Smooth muscle cell (in vitro differentiated cells): Measurements from ENCODE around the gene EHD1. TPM values are rescaled to one million over a fixed set of nuclear protein-coding genes. Genes with fewer than 3 reads are reported as not detected.

ENCODE experiments used
- DNase-seq: peaks from one replicate; lab custom pipeline; 2025; ENCODE audit not compliant: unreplicated experiment; lab: John Stamatoyannopoulos, UW
- H2AFZ ChIP-seq: fragments of 200-600 bp; sonication (generic); 2 replicates; pipeline ENCODE4 v1.6.0; 2016; ENCODE audit warnings: antibody characterized with exemption, low read depth, mild to moderate bottlenecking
- H3F3A ChIP-seq: fragments of 200-600 bp; sonication (generic); 2 replicates; pipeline ENCODE4 v1.6.0; 2017; ENCODE audit warnings: antibody characterized with exemption, low read depth
- H3K27ac ChIP-seq: fragments of 200-600 bp; sonication (generic); 2 replicates; pipeline ENCODE4 v1.5.1; 2016; ENCODE audit warnings: low read depth, mild to moderate bottlenecking
- H3K27me3 ChIP-seq: fragments of 200-600 bp; sonication (generic); 2 replicates; pipeline ENCODE4 v1.6.1; 2016; ENCODE audit warnings: low read depth, mild to moderate bottlenecking
- H3K36me3 ChIP-seq: fragments of 200-600 bp; sonication (generic); 2 replicates; pipeline ENCODE4 v1.5.1; 2016; ENCODE audit warnings: low read depth
- H3K4me1 ChIP-seq: fragments of 200-600 bp; sonication (generic); 2 replicates; pipeline ENCODE4 v1.5.1; 2016; ENCODE audit warnings: low read depth
- H3K4me2 ChIP-seq: fragments of 200-600 bp; sonication (generic); 2 replicates; pipeline ENCODE4 v1.6.0; 2016; ENCODE audit warnings: mild to moderate bottlenecking
- H3K4me3 ChIP-seq: fragments of 200-600 bp; sonication (generic); 2 replicates; pipeline ENCODE4 v1.5.1; 2016; ENCODE audit warnings: mild to moderate bottlenecking
- H3K79me2 ChIP-seq: fragments of 200-600 bp; sonication (generic); 2 replicates; pipeline ENCODE4 v1.6.0; 2016; ENCODE audit warnings: low read depth, mild to moderate bottlenecking
- H3K9ac ChIP-seq: fragments of 200-600 bp; sonication (generic); 2 replicates; pipeline ENCODE4 v1.6.0; 2016; ENCODE audit warnings: low read depth
- H3K9me3 ChIP-seq: fragments of 200-600 bp; sonication (generic); replicated peaks from 2 replicates; pipeline ENCODE4 v1.5.1; 2016; ENCODE audit warnings: low read depth
- H4K20me1 ChIP-seq: fragments of 200-600 bp; sonication (generic); 2 replicates; pipeline ENCODE4 v1.6.0; 2016; ENCODE audit warnings: low read depth
- WGBS: methylation state at CpG from one replicate; pipeline ENCODE4 v1.1.7; 2016; ENCODE audit warnings: low lambda C conversion rate; 5-methylcytosine and 5-hydroxymethylcytosine counted together
- polyA plus RNA-seq: library from polyadenylated mRNA; unstranded; fragments of >200 nt; fragmentation: Nextera tagmentation; extraction: Ambion mirVana; gene quantifications from 2 replicates; pipeline ENCODE4 v1.2.1, GENCODE V29; 2016
- total RNA-seq: library from RNA; depleted of rRNA; stranded (reverse); fragments of >200 nt; gene quantifications from 2 replicates; pipeline ENCODE4 v1.2.3, GENCODE V29; 2014
- TF ChIP-seq, protein P1 (sequence below): fragments of 200-600 bp; sonication (generic); IDR thresholded peaks from 2 replicates; pipeline ENCODE4 v1.5.1; 2017; ENCODE audit warnings: borderline replicate concordance, mild to moderate bottlenecking, antibody characterized with exemption; ENCODE audit not compliant: insufficient read depth, poor library complexity, severe bottlenecking

EHD1 gene
- total and polyA plus RNA-seq, 2 experiments from 2014 or later = 42.8 to 59.8 TPM

DNA sequence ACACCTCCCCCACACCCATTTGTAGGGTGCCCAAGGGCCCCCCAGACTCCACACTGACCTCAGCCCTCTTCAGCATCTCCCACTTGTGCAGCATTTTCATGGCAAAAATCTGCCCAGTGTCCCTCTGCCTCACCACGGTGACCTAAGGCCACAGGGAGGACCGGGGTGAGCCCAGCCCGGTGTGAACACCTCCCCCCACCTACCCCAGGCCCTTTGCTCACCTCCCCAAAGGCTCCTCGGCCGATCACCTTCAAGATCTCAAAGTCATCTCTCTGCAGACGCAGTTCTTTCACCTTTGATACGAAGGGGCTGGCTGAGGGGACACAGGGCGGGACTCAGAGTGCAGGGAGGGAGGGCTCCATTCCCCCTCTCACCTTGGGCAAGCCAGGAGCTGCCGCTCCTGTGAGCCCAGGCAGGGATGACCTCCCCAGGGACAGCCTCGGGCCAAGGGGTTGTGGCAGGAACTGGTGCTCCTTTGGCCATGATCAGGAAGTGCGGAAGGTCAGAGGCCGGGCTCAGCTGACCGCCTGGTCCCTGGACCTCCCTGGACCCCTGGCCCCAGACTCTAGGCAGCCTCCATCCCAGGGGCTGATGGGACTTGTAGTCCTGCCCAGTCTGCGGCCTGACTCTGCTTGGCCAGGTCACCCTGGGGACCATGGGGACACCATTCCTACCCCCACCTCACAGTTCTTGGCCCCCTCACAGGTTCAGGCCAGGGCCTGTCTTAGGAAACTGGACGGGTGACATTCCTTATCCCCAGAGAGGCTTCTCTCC lies 36.6 kb downstream of the EHD1 start:
- WGBS = 83% methylated on average over 15 of the region's 15 CpGs
- H3K4me2 ChIP-seq = peak overlapping the region; percentile 84

DNA sequence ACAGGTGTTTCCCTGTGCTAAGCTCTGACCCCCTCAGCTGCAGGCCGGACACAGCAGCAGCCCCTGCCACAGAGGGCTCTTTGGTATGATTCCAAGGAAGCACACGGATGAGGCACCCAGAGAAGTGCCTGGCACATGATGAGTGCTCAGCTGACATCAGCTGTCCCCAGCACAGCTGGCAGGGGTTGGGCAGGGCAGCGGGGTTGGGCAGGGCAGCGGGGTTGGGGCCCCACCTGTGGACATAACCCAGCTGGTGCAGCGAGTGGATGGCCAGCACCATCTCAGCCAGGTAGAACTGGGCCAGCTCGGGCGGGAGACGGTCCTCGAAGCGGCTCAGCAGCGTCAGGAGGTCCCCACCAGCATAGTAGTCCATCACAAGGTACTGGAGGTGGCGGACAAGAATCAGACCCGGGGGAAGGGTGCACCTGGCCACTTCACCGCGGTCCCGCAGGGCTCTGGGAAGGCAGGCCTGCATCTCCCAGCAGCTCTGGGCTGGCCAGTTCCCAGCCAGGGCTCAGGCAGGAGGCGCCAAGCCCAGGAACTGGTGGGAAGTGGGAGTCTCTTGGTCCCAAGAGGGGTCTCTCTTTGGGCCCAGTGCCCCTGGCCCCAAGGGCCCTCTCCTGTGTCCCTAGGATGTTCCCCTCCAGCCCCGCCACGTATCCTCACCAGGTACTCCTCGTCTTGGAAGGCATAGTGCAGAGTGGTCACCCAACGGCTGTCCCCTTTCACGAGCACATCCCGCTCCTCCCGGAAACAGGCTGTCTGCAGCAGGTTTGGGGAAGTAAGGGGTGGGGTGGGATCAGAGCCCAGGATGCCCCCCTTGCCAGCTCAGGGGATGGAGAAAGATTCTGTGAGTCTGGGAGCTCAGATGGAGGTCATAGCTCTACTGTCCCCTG lies 38.3 kb downstream of the EHD1 start:
- Histone ChIP-seq H3F3A (no peaks in the 10 kb centered on the region), H2AFZ (no peak overlapping the region), H3K4me3 (no peak overlapping the region), H3K79me2 (no peaks in the 10 kb centered on the region), H3K4me1 (peaks cover 12% of the 10 kb centered on the region), H3K27ac (no peak overlapping the region), H3K9me3 (no peaks in the 10 kb centered on the region), H4K20me1 (no peaks in the 10 kb centered on the region), H3K36me3 (no peaks in the 10 kb centered on the region), H3K4me2 (no peak overlapping the region), H3K27me3 (no peaks in the 10 kb centered on the region), H3K9ac (no peak overlapping the region)
- TF ChIP-seq, protein P1, sequence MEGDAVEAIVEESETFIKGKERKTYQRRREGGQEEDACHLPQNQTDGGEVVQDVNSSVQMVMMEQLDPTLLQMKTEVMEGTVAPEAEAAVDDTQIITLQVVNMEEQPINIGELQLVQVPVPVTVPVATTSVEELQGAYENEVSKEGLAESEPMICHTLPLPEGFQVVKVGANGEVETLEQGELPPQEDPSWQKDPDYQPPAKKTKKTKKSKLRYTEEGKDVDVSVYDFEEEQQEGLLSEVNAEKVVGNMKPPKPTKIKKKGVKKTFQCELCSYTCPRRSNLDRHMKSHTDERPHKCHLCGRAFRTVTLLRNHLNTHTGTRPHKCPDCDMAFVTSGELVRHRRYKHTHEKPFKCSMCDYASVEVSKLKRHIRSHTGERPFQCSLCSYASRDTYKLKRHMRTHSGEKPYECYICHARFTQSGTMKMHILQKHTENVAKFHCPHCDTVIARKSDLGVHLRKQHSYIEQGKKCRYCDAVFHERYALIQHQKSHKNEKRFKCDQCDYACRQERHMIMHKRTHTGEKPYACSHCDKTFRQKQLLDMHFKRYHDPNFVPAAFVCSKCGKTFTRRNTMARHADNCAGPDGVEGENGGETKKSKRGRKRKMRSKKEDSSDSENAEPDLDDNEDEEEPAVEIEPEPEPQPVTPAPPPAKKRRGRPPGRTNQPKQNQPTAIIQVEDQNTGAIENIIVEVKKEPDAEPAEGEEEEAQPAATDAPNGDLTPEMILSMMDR = no peak
- no peak for DNase-seq
- WGBS = 95% methylated on average over 24 of the region's 24 CpGs

More for the DNA sequence above, 36.6 kb downstream of the EHD1 start:
- Histone ChIP-seq H3K9ac (peak overlapping the region; percentile 80), H3K4me3 (no peak overlapping the region), H3K36me3 (no peaks in the 10 kb centered on the region), H3K27me3 (no peaks in the 10 kb centered on the region), H3K4me1 (peaks cover 12% of the 10 kb centered on the region), H3K9me3 (no peaks in the 10 kb centered on the region), H3K79me2 (no peaks in the 10 kb centered on the region), H3K27ac (peak overlapping the region; percentile 87), H2AFZ (no peak overlapping the region), H4K20me1 (no peaks in the 10 kb centered on the region), H3F3A (peaks cover 13% of the 10 kb centered on the region)
- TF ChIP-seq, protein P1 = no peak
- no peak for DNase-seq

DNA sequence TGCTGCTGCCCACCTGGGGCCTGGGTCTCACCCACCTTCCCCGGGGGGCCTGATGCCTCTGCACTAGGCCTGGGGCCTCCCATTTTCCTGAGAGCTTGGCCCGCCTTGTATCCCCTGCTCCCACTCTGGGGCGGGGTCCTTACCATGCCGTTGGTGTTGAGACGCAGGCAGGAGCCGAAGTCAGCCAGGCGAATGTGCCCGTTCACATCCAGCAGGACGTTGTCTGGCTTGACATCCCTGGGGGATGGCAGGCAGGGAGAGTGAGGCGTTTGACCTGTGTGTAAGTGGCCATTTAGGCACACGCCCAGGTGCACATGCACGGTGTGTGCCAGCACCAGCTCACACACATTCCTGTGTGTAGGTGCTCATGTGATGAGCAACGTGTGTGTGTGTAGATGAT lies 39.1 kb downstream of the EHD1 start:
- H2AFZ ChIP-seq = no peak overlapping the region
- no peaks in the 10 kb centered on the region for H3F3A ChIP-seq
- peaks cover 12% of the 10 kb centered on the region for H3K4me1 ChIP-seq
- no peaks in the 10 kb centered on the region for H4K20me1 ChIP-seq
- no peak overlapping the region for H3K9ac ChIP-seq
- H3K27me3 ChIP-seq = no peaks in the 10 kb centered on the region
- H3K9me3 ChIP-seq = no peaks in the 10 kb centered on the region
- no peak overlapping the region for H3K4me3 ChIP-seq
- TF ChIP-seq, protein P1 = no peak
- no peaks in the 10 kb centered on the region for H3K36me3 ChIP-seq
- no peak for DNase-seq
- no peak overlapping the region for H3K27ac ChIP-seq
- WGBS = 94% methylated on average over 13 of the region's 13 CpGs
- no peaks in the 10 kb centered on the region for H3K79me2 ChIP-seq
- H3K4me2 ChIP-seq = no peak overlapping the region
